ENCODE data around the gene CMYA5.
"Not testable (repeated sequence)": the region's sequence is repeated elsewhere in the genome, so short reads cannot be mapped to it uniquely, and the experiment has no call there.

CMYA5 gene

GRCh38 chr5:79703381-79703645, 13.7 kb downstream of the CMYA5 start:
- DNase-seq: no peak

DNA sequence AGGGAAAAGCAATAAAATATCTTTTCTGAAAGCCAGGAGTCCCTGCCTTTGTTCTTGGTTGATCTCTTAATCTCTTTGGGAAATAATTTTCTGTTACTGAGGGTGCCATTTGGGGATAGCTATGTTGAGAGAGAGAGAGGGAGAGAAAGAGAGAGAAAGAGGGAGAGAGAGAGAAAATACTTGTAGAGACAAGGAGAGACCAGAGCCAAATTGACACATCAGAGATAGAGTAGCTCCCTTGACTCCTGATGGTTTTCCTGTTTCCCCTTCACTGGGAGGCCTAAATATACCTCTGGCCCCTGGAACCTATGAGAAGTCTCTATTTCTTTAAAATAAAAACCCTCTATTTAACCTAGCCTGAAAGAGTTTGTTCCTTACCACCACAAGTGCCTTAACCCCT, 14.9 kb downstream of the CMYA5 start:
- DNase-seq: no peak

DNA sequence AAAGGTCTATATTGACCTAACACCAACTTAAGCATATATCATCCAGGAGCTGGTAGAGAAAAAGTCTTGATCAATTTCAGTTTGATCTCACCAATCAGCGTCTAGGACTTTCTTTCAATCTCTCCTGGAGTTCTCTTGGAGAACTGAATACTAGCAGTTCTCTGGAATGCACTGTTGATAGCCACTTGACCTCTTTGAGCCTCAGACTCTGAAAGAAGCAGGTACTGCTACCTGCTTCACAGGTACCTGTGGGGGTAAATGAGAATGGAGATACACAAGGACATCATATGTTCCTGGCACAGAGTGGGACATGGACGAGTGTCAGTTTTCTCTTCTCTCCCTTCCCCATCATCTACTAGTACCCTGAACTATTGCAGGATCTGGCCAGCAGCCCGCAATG, 16.0 kb downstream of the CMYA5 start:
- DNase-seq: no peak

DNA sequence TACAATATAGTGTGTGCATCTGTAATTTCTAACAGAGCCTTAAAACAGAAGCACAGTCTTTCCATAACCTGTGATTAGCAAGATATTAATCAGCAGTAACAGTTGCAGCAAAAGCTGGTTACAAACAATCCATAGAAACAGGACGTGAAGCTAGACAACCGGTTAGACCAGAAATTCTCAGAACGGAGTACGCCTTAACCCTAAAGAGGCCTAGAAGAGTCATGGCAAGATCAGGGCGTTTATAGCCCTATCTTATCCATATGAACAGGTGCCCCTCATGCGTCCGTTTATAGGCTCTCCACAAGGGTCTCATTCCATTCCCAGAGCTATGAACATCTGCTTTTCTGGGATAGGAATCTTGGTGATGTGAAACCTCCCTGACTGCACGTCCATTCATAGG, 16.7 kb downstream of the CMYA5 start:
- DNase-seq: not testable (repeated sequence)

DNA sequence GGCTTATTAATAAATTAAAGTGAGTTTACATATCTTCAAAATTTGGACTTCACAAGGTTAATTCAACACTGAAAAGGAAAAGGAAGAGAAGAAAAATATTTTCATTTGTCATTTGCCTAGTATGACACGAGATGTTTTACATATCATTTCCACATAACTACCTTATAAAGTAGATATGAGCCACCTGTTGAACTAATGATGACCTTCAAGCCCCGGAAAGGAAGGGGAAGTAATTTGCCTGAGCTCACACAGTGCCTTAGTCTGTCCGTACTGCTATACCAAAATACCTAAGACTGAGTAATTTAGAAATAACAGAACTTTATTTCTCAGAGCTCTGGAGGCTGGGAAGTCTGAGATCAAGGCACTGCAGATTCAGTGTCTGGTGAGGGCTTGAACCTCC, 17.9 kb downstream of the CMYA5 start:
- DNase-seq: no peak

- no peak for DNase-seq
Measured at GRCh38 chr5:79712741-79713140, 23.1 kb downstream of the CMYA5 start.

GRCh38 chr5:79713727-79714126, 24.1 kb downstream of the CMYA5 start:
- DNase-seq: no peak

- DNase-seq: no peak
Measured at GRCh38 chr5:79716839-79717238, 27.2 kb downstream of the CMYA5 start.

DNA sequence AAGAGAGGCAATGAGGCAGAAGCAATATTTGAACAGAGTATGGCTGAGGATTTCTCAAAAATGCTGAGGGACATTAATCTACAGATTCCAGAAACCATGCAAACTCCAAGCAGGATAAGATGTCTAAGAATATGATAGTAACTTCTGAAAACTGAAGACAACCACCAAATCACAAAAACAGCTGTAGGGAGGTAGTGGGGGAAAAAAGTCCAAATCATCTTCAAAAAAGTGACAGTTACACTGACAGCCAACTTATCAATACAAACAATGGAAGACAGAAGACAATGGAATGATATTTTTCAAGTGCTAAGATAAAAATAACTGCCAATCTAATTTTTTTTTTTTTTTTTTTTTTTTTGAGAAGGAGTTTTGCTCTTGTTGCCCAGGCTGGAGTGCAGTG, 30.5 kb downstream of the CMYA5 start:
- no peak for DNase-seq

GRCh38 chr5:79727451-79728355, 38.1 kb downstream of the CMYA5 start:
- no peak for DNase-seq

DNA sequence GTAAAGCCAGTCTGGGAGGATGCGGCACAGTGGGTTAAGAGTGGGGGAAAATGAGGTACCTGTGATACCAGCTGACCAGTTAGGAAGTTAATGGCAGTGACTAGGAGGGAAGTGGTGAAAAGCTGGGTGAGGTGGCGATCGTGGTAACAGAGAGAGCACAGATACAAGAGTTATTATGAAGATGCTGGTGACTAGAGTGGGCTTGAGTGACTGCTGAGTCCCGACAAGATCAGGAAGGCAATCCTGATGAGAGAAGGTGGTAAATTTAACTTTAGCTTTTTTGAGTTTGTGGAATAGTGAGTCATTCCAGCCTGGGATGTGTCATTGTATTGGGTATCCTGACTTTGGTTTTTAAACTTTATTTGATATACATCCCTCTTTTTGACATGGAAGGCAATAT, 38.8 kb downstream of the CMYA5 start:
- DNase-seq: no peak

- no peak for DNase-seq
Measured at GRCh38 chr5:79729679-79730078, 40.0 kb downstream of the CMYA5 start.

- no peak for DNase-seq
Measured at GRCh38 chr5:79730564-79730963, 40.9 kb downstream of the CMYA5 start.

DNA sequence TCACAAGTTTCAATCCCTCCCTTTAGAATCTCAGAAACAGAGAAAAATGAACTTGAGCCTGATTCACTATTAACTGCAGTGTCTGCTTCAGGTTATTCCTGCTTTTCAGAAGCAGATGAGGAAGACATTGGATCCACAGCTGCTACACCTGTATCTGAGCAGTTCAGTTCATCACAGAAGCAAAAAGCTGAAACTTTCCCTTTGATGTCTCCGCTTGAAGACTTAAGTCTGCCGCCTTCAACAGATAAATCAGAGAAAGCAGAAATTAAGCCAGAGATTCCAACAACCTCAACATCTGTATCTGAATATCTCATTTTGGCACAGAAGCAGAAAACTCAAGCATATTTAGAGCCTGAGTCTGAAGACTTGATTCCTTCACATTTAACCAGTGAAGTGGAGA, 42.1 kb downstream of the CMYA5 start:
- no peak for DNase-seq

GRCh38 chr5:79736528-79737514, 47.2 kb downstream of the CMYA5 start:
- no peak for DNase-seq

GRCh38 chr5:79738349-79738748, 48.7 kb downstream of the CMYA5 start:
- no peak for DNase-seq

GRCh38 chr5:79742549-79743136, 53.0 kb downstream of the CMYA5 start:
- DNase-seq: no peak

DNA sequence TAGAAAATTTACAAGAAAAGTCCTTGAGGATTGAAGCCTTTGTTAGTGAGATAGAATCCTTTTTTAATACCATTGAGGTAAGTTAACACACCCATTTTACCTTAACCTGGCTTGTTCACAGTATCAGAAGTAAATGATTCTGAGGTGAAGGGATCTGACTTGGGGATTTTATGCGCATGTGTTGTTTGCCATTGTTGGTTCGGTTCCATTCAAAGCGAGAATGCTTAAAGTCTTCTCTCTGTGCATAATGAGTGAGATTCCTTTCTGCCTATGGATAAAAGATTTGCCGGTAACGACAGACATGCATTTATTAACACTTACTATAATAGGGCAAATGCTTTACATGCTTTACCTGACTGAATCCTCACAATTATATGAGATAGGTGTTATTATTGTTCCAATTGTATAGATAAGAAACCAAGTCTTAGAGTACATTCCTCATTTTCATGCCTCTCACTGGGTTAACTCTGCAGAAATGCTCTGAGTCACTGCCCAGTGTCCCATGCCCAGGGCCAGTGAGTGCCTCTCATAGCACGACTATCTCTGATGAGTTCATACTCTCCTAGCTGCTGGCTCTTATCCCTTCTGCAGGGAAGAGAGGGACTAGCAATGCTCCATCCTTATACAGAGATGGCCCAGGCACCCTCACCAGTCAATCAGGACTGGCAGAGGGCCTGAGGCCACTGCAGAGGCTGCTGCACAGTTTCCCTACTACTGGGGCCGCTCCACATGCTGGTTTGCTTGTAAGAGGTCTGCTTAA, 54.4 kb downstream of the CMYA5 start:
- DNase-seq: no peak

GRCh38 chr5:79745255-79745654, 55.6 kb downstream of the CMYA5 start:
- DNase-seq: no peak

GRCh38 chr5:79746642-79747569, 57.3 kb downstream of the CMYA5 start:
- DNase-seq: no peak

DNA sequence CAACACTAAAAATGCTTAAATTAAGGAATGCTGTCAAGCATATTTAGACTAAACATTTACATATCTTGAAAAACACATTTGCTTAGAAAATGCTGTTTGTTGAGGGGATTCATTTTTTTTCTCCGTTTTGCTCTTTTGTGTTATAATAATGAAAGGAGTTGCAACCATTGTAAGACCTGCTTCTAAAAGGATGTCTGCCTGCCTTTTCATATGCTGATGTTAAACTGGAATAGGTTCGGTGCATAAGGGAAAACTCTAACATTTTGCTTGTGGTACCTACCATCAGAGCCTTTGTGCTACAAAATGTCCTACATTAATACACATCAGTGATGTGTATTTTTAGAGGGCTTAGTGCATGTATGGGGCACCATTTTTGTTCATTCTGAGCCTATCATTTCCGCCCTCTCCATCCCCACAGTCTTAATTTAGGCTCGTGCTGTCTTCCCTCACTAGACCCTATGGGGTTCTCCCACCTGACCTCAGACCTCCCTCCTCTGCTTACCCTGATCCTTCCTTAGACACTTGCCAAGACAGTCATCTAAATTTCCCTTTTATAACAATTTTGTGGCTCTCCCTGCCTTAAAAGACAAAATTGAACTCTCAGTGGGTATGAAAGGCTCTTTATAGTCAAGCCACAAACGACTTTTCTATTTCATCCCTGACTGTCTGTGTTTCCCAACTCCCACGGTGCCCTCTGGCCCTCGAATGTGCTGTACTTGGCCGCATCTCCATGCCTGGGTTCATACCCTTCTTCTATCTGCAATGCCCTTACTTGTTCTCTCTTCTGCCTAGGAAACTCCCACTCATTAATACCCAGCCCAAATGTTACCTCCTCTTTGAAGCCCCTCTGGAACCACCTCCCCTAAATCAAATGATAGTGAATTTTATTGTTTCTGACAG, 61.2 kb downstream of the CMYA5 start:
- no peak for DNase-seq

All from NCI-H446 treated with DMSO at 0.1 percent for 48 hours (cell line).